Measurements from ENCODE around the gene CD209. TPM values are rescaled to one million over a fixed set of nuclear protein-coding genes. Genes with fewer than 3 reads are reported as not detected.

Gene CD209
- total RNA-seq, 1 experiment from 2014 or later = not detected

GRCh38 chr19:7744199-7744786 is 3.0 kb downstream of the CD209 start:
- POLR2A ChIA-PET = no interaction called here
- no peak overlapping the region for H3K4me2 ChIP-seq (ENCODE audit: low read length)
- RAD21 ChIA-PET (ENCODE audit: low non-redundant PET in 1 of 2, low total read pairs in 2 of 2, uncharacterized antibody in 2 of 2, unreplicated experiment in 2 of 2) = interaction anchor here in 1 of 2 experiments (0.6 kb wide), 1 partner anchor 800 kb away, joined by 3 read pairs; no protein-coding TSS in a partner anchor
- no TSS peak for BruUV-seq (replicated peaks)
- ATAC-seq (no peak), DNase-seq (ENCODE audit: low read depth, low spot score) (no peak)
- no peaks in the 10 kb centered on the region for H3K9me2 ChIP-seq (ENCODE audit: insufficient read depth)
- no peaks in the 10 kb centered on the region for H3K9me3 ChIP-seq (ENCODE audit: control insufficient read depth in 1 of 2, insufficient read depth in 1 of 2, low read depth in 1 of 2, low read length in 2 of 2)
- no peak for TF ChIP-seq POLR2A (IDR thresholded peaks at IDR 0.05; ENCODE audit: borderline replicate concordance, extremely low read depth, insufficient read depth, insufficient read length)
- TF ChIP-seq EZH2phosphoT487 (IDR thresholded peaks at IDR 0.05; ENCODE audit: borderline replicate concordance) = no peak
- no peak for TF ChIP-seq JUND (IDR thresholded peaks at IDR 0.05)
- no peak for TF ChIP-seq ZFX (IDR thresholded peaks at IDR 0.05)
- TF ChIP-seq REST (IDR thresholded peaks at IDR 0.05; ENCODE audit: low read depth) = no peak
- no peak for TF ChIP-seq SP1 (IDR thresholded peaks at IDR 0.05; ENCODE audit: low read depth)
- TF ChIP-seq, protein P1, sequence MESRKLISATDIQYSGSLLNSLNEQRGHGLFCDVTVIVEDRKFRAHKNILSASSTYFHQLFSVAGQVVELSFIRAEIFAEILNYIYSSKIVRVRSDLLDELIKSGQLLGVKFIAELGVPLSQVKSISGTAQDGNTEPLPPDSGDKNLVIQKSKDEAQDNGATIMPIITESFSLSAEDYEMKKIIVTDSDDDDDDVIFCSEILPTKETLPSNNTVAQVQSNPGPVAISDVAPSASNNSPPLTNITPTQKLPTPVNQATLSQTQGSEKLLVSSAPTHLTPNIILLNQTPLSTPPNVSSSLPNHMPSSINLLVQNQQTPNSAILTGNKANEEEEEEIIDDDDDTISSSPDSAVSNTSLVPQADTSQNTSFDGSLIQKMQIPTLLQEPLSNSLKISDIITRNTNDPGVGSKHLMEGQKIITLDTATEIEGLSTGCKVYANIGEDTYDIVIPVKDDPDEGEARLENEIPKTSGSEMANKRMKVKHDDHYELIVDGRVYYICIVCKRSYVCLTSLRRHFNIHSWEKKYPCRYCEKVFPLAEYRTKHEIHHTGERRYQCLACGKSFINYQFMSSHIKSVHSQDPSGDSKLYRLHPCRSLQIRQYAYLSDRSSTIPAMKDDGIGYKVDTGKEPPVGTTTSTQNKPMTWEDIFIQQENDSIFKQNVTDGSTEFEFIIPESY (IDR thresholded peaks at IDR 0.05; ENCODE audit: extremely low read depth, insufficient replicate concordance, low read length) = no peak
- no peak for TF ChIP-seq EGR1 (IDR thresholded peaks at IDR 0.05; ENCODE audit: low read depth)
- no peaks in the 10 kb centered on the region for H3K4me1 ChIP-seq (ENCODE audit: control insufficient read depth in 1 of 2, insufficient read depth in 2 of 2, low read length in 2 of 2)
- intact Hi-C loops (cut with micrococcal nuclease) = no loop called here
- H3K27ac ChIP-seq (ENCODE audit: low read depth, low read length) = no peak overlapping the region
- no peaks in the 10 kb centered on the region for H4K20me1 ChIP-seq (ENCODE audit: insufficient read depth)
- H3K9ac ChIP-seq (ENCODE audit: low read length) = no peak overlapping the region
- H3K79me2 ChIP-seq (ENCODE audit: insufficient read depth, low read length) = no peaks in the 10 kb centered on the region
- H3K4me3 ChIP-seq (replicated peaks in 1 of 2; ENCODE audit: low read depth in 1 of 2, low read length in 2 of 2) = no peak overlapping the region
- H3K36me3 ChIP-seq (ENCODE audit: control insufficient read depth in 1 of 2, insufficient read depth in 2 of 2, low read length in 2 of 2) = no peaks in the 10 kb centered on the region
- CTCF ChIA-PET = no interaction called here
- H2AFZ ChIP-seq (ENCODE audit: low read depth, low read length, poor library complexity, severe bottlenecking) = no peak overlapping the region
- H3K27me3 ChIP-seq (ENCODE audit: insufficient read depth, low read length) = peaks cover 17% of the 10 kb centered on the region

Data from HCT116 (cell line).